Measurements from ENCODE around the gene TMEFF2. TPM values are rescaled to one million over a fixed set of nuclear protein-coding genes. Genes with fewer than 3 reads are reported as not detected.

Gene TMEFF2
- polyA plus RNA-seq, 1 of the 3 experiments (the other 2 are of a cell fraction), result 5.4 TPM

DNA sequence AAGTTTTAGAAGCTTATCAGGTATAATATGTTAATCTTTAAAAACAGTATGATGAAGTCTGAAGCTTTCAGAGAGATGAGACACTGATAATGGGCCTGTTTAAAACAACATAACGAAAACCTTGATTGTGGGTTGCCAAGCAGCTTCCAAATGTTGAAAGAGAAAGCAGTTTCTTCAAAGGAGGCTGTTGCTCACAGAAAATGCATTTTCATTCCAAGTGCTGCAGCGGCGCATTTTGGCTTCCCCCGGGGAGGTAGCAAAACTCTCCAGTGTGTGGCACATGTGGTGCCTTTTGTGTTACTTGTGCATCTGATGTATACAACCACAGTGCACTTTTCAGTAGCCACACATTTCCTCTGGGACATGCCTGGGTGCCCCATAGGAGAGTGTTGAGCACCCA, 66.1 kb downstream of the TMEFF2 start:
- H4K20me1 ChIP-seq (ENCODE audit: insufficient read depth), result no peaks in the 10 kb centered on the region
- no peaks in the 10 kb centered on the region for H3K9me3 ChIP-seq
- no peak for DNase-seq
- no peaks in the 10 kb centered on the region for H3K79me2 ChIP-seq (ENCODE audit: insufficient read depth)
- H3K4me1 ChIP-seq (ENCODE audit: control insufficient read depth in 1 of 2, insufficient read depth in 2 of 2, low read depth in 1 of 2, low read length in 1 of 2), result peaks cover 0 to 3% of the 10 kb centered on the region in 2 experiments; a peak in 2 of 4 replicates
- peaks cover 8% of the 10 kb centered on the region for H3F3A ChIP-seq (replicated peaks; ENCODE audit: insufficient read depth)
- no peak overlapping the region for H2AFZ ChIP-seq (ENCODE audit: low read depth)
- POLR2A ChIA-PET, result no interaction called here
- no peak overlapping the region for H3K27ac ChIP-seq (ENCODE audit: low read depth in 2 of 2, low read length in 1 of 2)
- TF ChIP-seq POLR2AphosphoS5 (IDR thresholded peaks at IDR 0.05; ENCODE audit: low read depth, low read length), result no peak
- TF ChIP-seq TEAD4 (IDR thresholded peaks at IDR 0.05; ENCODE audit: borderline replicate concordance, insufficient read depth), result no peak
- no peak for TF ChIP-seq SIN3A (IDR thresholded peaks at IDR 0.05; ENCODE audit: borderline replicate concordance, low read depth, low read length)
- TF ChIP-seq, protein P1, sequence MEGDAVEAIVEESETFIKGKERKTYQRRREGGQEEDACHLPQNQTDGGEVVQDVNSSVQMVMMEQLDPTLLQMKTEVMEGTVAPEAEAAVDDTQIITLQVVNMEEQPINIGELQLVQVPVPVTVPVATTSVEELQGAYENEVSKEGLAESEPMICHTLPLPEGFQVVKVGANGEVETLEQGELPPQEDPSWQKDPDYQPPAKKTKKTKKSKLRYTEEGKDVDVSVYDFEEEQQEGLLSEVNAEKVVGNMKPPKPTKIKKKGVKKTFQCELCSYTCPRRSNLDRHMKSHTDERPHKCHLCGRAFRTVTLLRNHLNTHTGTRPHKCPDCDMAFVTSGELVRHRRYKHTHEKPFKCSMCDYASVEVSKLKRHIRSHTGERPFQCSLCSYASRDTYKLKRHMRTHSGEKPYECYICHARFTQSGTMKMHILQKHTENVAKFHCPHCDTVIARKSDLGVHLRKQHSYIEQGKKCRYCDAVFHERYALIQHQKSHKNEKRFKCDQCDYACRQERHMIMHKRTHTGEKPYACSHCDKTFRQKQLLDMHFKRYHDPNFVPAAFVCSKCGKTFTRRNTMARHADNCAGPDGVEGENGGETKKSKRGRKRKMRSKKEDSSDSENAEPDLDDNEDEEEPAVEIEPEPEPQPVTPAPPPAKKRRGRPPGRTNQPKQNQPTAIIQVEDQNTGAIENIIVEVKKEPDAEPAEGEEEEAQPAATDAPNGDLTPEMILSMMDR (IDR thresholded peaks at IDR 0.05), result no peak
- no peak for TF ChIP-seq TCF12 (IDR thresholded peaks at IDR 0.05)
- CTCF ChIA-PET, result interaction anchor here (1.4 kb wide), 1 partner anchor 40 kb away, joined by 3 read pairs; no protein-coding TSS in a partner anchor
- no peaks in the 10 kb centered on the region for H3K9me2 ChIP-seq
- H3K9ac ChIP-seq, result no peak overlapping the region
- H3K4me3 ChIP-seq (ENCODE audit: low read depth in 2 of 2, low read length in 1 of 2), result no peak overlapping the region
- H3K36me3 ChIP-seq (replicated peaks in 1 of 2; ENCODE audit: control insufficient read depth in 1 of 2, insufficient read depth in 2 of 2, low read length in 1 of 2), result no peaks in the 10 kb centered on the region
- no peak overlapping the region for H3K4me2 ChIP-seq
- WGBS (ENCODE audit: low lambda C conversion rate), result 86% methylated on average over 4 of the region's 4 CpGs
- no peaks in the 10 kb centered on the region for H3K27me3 ChIP-seq (ENCODE audit: insufficient read depth)

DNA sequence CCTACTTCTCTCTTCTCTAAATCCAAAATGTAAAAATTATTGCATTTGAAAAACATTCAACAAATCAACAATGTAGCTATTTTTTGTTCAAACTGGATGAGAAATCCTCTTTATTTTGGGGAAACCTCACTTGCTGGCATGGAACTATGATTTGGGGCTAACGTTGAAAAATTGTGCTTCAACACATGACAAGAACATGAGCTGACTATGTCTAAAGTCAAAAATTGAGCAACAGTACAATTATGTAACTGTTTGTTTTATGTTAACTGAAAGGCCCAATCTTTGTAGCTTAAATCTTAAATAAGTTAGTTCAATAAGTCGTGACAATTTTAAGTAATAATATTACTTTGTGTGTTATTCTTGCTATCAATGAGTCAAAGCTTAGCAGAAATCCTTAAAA, 67.3 kb downstream of the TMEFF2 start:
- Histone ChIP-seq H3K9ac (no peak overlapping the region), H4K20me1 (ENCODE audit: insufficient read depth) (no peaks in the 10 kb centered on the region), H3K4me1 (ENCODE audit: control insufficient read depth in 1 of 2, insufficient read depth in 2 of 2, low read depth in 1 of 2, low read length in 1 of 2) (peaks cover 3 to 5% of the 10 kb centered on the region in 2 experiments; a peak in 2 of 4 replicates), H3K9me3 (no peaks in the 10 kb centered on the region), H3K4me3 (ENCODE audit: low read depth in 2 of 2, low read length in 1 of 2) (no peak overlapping the region), H3K4me2 (no peak overlapping the region), H3K27me3 (ENCODE audit: insufficient read depth) (no peaks in the 10 kb centered on the region), H3K79me2 (ENCODE audit: insufficient read depth) (no peaks in the 10 kb centered on the region), H3K27ac (ENCODE audit: low read depth in 2 of 2, low read length in 1 of 2) (no peak overlapping the region), H3F3A (replicated peaks; ENCODE audit: insufficient read depth) (peaks cover 8% of the 10 kb centered on the region), H3K9me2 (no peaks in the 10 kb centered on the region), H3K36me3 (replicated peaks in 1 of 2; ENCODE audit: control insufficient read depth in 1 of 2, insufficient read depth in 2 of 2, low read length in 1 of 2) (no peaks in the 10 kb centered on the region), H2AFZ (ENCODE audit: low read depth) (no peak overlapping the region)
- 81% methylated on average over 2 of the region's 2 CpGs for WGBS (ENCODE audit: low lambda C conversion rate)
- DNase-seq, result no peak
- ChIA-PET CTCF (interaction anchor here (1.2 to 1.4 kb wide), 2 partner anchors 35 to 39 kb away, joined by 3 to 4 read pairs; no protein-coding TSS in a partner anchor), POLR2A (no interaction called here)
- TF ChIP-seq, protein P2, sequence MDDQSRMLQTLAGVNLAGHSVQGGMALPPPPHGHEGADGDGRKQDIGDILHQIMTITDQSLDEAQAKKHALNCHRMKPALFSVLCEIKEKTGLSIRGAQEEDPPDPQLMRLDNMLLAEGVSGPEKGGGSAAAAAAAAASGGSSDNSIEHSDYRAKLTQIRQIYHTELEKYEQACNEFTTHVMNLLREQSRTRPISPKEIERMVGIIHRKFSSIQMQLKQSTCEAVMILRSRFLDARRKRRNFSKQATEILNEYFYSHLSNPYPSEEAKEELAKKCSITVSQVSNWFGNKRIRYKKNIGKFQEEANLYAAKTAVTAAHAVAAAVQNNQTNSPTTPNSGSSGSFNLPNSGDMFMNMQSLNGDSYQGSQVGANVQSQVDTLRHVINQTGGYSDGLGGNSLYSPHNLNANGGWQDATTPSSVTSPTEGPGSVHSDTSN (IDR thresholded peaks at IDR 0.05), result no peak
- TF ChIP-seq, protein P3, sequence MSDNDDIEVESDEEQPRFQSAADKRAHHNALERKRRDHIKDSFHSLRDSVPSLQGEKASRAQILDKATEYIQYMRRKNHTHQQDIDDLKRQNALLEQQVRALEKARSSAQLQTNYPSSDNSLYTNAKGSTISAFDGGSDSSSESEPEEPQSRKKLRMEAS (IDR thresholded peaks at IDR 0.05; ENCODE audit: low read depth), result no peak
- TF ChIP-seq RAD21 (IDR thresholded peaks at IDR 0.05; ENCODE audit: low read length) (no peak), RCOR1 (IDR thresholded peaks at IDR 0.05; ENCODE audit: low read length) (no peak), EZH2phosphoT487 (IDR thresholded peaks at IDR 0.05; ENCODE audit: borderline replicate concordance, low read depth) (no peak), POLR2AphosphoS5 (IDR thresholded peaks at IDR 0.05; ENCODE audit: low read depth, low read length) (no peak), SMC3 (IDR thresholded peaks at IDR 0.05; ENCODE audit: low read depth, low read length) (no peak), FOXJ3 (CRISPR knock-in tag; IDR thresholded peaks at IDR 0.05) (no peak), JUND (IDR thresholded peaks at IDR 0.05) (no peak), TEAD4 (IDR thresholded peaks at IDR 0.05; ENCODE audit: borderline replicate concordance, insufficient read depth) (no peak), GATA2 (CRISPR knock-in tag; IDR thresholded peaks at IDR 0.05) (no peak), MEF2A (IDR thresholded peaks at IDR 0.05; ENCODE audit: borderline replicate concordance, low read depth) (no peak)
- TF ChIP-seq, protein P4, sequence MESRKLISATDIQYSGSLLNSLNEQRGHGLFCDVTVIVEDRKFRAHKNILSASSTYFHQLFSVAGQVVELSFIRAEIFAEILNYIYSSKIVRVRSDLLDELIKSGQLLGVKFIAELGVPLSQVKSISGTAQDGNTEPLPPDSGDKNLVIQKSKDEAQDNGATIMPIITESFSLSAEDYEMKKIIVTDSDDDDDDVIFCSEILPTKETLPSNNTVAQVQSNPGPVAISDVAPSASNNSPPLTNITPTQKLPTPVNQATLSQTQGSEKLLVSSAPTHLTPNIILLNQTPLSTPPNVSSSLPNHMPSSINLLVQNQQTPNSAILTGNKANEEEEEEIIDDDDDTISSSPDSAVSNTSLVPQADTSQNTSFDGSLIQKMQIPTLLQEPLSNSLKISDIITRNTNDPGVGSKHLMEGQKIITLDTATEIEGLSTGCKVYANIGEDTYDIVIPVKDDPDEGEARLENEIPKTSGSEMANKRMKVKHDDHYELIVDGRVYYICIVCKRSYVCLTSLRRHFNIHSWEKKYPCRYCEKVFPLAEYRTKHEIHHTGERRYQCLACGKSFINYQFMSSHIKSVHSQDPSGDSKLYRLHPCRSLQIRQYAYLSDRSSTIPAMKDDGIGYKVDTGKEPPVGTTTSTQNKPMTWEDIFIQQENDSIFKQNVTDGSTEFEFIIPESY (IDR thresholded peaks at IDR 0.05; ENCODE audit: borderline replicate concordance, low read depth), result no peak
- TF ChIP-seq, protein P1 (IDR thresholded peaks at IDR 0.05), result no peak
